Stimulated activated CD8-positive, alpha-beta memory T cell treated with anti-CD3 and anti-CD28 coated beads, Interleukin-2, amount 100 ng/mL, for 1 hour (primary cell): ENCODE results near the gene FIBP.
A peak's percentile ranks its signal among the peaks of the same experiment; 100 is the strongest.
"Not testable (repeated sequence)": the region's sequence is repeated elsewhere in the genome, so short reads cannot be mapped to it uniquely, and the experiment has no call there.

Experiments
- DNase-seq, 2 donors: peaks; one replicate each; pipeline ENCODE4 v3.0.0-alpha.2; 2020; ENCODE audit warnings: low read depth in 2 of 2

Gene FIBP

GRCh38 chr11:65859812-65860277 is 28.4 kb downstream of the FIBP start:
- no peak for DNase-seq

GRCh38 chr11:65859095-65859811 is 29.0 kb downstream of the FIBP start:
- peak; percentile 93 to 98 for DNase-seq

DNA sequence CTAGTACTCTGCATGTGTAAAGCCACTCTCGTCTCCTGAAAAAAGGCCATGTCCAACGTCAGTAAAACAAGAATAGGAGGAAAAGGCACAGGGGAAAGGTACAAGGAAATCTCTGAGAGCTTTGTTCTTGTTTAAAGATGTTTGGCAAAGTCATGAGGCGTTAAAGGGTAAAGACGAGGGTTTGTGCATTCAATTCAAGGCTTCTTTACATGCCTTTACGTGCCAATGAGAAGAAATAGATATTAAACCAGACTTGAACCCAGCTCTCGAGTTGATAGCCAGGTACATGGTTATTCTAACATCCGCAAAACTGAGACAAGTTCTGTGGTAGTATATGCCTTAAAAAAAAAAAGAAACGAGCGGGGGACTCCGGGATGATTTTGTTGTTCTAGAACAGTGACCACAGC is 29.6 kb downstream of the FIBP start:
- no peak for DNase-seq

DNA sequence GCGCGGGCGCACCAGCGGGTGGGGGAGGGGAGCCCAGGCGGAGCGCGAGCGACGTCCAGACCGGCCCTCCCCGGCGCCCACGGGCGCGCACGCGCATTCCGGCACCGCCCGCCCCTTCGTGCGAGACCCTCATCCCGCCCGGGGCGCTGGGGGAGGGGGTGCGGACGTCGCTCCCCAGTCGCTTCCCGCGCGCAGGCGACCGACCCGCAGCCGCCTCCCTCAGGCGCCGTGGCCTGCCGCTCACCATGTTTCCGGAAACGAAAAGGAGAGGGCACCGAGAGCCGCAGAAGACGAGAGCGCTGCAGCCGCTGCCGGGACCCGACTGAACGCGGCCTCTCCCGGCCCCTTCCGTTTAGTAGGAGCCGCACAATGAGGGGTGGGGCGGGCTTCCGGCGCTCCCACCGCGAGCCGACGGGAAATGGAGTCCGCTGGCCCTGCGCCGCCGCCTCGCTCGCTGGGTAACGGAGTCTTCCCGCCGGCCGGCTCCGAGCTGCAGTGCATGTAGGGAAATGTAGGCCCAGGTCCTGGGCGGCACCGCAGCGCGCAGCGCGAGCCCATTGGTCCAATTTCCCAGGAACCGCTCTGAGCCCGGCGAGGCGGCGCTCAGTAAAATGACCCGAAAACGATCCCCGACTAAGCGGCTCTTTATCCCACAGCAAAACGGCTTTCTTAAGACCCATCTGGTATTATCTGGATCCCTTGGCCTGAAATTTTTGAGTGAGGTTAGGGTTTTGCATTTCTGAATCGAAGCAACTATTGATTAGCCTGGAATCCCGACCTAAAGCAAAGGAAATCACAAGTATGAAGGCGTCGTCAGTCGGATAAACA is 30.2 kb downstream of the FIBP start, which contains the start of gene CFL1:
Gene CFL1, minus strand, starts transcription at position 328 of the 828 bp plus-strand sequence. Its CDS starts 81 bp downstream, at position 247.
- DNase-seq, result peak; percentile 91 to 94

GRCh38 chr11:65857500-65857852 is 30.8 kb downstream of the FIBP start:
- DNase-seq, result peak; percentile 33 to 39

DNA sequence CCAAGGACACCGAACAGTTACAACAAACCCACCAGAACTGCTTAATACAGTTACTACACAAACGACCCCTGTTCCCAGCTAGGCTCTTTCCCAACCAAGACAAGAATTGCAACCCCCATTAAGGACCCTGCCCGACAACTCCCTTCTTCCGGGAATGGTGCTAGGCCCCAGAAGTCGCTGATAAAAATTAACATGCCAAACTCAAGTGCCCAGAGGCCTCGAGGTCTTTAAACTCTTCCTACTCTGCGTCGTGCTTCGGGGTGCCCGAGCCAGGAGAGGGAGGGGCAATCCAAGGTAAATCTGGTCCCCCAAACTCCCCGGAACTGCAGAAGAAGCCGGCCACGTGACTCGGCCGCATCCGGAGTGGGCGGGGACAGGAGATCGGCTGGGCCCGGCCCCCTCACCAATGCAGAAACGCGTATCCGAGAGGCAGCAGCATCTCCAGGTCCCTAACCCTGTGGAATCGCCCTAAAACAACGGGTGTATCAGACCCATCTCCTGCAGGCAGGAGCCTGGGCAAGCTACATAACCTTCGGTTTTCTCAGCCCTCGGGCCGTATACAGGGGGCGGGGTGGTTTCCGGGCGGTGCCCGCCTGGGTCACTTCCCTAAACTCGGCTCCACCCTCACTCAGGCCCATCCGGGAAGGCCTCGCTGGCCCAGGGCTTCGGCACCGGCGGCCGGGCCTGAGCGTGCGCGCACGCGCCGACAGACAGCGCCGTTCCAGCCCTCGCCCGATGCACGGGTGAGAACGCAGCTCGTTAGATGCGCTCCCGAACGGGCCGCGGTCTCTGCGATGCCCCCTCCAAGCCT is 31.4 kb downstream of the FIBP start:
- peak; percentile 67 to 73 for DNase-seq

DNA sequence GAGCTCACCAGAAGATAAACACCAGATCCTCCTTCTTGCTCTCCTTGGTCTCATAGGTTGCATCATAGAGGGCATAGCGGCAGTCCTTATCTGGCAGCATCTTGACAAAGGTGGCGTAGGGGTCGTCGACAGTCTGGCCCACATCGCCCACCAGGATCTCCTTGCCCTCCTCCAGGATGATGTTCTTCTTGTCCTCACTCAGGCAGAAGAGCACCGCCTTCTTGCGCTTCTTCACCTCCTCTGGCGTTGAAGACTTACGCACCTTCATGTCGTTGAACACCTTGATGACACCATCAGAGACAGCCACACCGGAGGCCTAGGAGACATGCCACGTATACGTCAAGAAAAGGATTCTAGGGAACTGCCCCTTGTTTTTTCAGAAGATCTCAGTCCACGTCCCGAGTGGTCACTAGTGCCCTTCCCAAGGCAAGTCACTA is 32.3 kb downstream of the FIBP start:
- no peak for DNase-seq

- no peak for DNase-seq
Measured at GRCh38 chr11:65854852-65855837, 33.1 kb downstream of the FIBP start.

DNA sequence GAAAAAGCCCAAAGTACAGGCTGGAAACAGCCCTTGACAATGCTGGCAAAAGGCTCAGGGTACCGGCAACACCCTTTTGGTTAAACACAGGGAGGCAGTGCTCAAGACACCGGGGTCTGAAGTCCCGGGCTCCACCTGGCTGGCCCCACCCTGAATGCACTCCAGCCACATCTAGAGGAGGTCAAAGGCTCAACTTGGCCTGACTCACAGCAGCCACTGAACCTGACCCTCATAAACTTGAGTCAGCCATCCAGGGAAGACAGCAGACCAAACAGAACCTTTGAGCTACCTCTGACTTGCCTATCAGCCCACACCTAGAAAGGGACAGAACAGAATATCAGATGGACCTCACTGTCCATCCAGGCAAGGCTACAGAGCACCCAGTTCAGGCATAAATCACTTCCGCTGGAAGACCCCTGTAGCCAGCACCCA is 34.1 kb downstream of the FIBP start:
- DNase-seq, result no peak

GRCh38 chr11:65853246-65853979 is 34.9 kb downstream of the FIBP start:
- no peak for DNase-seq

DNA sequence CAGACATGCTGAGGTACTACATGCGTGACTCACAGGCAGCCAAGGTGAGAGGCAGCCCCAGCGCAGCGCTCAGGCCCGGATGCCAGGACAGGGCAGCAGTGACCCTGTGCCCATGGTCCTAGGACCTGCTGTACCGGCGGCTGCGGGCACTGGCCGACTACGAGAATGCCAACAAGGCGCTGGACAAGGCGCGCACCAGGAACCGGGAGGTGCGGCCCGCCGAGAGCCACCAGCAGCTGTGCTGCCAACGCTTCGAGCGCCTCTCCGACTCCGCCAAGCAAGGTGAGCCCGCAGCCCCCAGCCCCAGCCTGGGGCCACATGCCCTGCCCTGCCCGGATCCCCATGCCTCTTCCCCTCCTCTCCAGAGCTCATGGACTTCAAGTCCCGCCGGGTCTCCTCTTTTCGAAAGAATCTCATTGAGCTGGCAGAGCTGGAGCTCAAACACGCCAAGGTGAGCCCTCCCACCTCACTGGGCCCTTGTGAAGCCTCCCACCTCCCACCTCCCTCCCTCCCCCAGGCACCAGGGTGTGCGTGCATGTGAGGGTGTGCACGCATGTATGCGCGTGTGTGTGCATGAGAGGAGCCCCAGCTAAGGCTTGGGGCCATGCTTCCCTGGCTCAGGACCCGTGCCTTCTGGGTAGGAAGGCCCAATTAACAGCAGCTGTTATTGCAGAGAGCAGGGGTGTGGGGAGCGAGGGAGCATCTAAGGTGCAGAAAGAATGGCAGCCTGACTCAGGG is 35.6 kb downstream of the FIBP start:
- no peak for DNase-seq

GRCh38 chr11:65851811-65852507 is 36.3 kb downstream of the FIBP start:
- DNase-seq, result no peak

- DNase-seq, result no peak
Measured at GRCh38 chr11:65851083-65851579, 37.1 kb downstream of the FIBP start.

DNA sequence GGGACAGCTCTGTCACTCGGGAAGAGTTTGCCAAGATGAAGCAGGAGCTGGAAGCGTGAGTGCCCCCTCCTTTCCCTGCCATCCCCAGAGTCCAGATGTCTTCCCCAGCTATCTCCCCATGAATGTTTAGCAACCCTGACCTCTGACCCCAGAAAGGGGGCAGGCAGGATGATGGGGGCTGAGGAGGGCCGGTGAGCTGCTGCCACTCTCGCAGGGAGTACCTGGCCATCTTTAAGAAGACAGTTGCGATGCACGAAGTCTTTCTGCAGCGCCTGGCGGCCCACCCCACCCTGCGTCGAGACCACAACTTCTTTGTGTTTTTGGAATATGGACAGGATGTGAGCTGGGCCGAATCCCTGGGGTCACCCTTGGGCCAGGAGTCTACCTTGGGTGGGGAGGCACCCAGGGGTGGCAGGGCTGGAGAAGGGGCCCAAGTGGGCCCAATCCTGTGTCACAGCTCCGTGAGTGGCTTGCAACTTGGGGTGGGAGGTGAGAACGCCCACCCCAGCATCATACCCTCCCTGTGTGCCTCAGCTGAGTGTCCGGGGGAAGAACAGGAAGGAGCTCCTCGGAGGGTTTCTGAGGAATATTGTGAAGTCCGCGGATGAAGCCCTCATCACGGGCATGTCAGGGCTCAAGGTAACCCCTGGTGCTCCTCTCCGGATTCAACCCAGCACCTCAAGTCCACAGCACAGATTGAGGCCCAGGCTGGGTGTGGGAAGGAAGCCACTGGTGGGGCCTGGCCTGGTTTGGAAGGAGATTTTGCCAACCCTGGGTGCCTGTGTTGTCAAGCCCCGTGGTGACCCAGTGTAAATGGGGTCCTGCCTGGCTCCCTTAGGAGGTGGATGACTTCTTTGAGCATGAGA is 37.8 kb downstream of the FIBP start:
- DNase-seq, result no peak

GRCh38 chr11:65849771-65850216 is 38.5 kb downstream of the FIBP start:
- DNase-seq, result no peak

DNA sequence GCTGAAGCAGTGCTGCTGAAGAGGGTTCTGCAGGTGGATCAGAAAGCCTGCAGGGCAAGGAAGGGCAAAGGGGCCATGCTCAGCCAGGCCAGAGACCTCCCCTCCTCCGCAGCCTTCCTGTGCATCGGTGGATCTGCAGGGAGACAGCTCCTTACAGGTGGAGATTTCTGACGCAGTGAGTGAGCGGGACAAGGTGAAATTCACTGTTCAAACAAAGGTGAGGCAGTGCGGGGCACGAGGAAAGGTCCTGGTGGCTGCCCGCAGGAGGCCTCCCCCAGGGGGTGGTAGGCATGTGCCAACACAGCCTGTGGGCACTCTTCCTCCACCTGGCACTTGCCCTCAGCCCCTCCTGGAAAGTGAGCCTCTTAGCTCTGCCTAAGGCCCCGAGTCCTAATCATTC is 38.9 kb downstream of the FIBP start:
- DNase-seq, result no peak

- DNase-seq, result not testable (repeated sequence)
Measured at GRCh38 chr11:65848693-65849092, 39.6 kb downstream of the FIBP start.
